Astrocyte of the cerebellum (primary cell): ENCODE results near the gene SRGAP2C.
"Not testable (repeated sequence)": the region's sequence is repeated elsewhere in the genome, so short reads cannot be mapped to it uniquely, and the experiment has no call there.

Experiments
- DNase-seq: peaks from one replicate; pipeline ENCODE4 v3.0.0-alpha.2; 2011; ENCODE audit warnings: low read depth
- H3K4me3 ChIP-seq: 2 replicates; pipeline ENCODE4 v1.5.1; 2011; ENCODE audit warnings: mild to moderate bottlenecking, low read depth, low read length, moderate library complexity
- in situ Hi-C: cut with HindIII; loops from 2 replicates; pipeline ENCODE4 v1.10.0; 2017; ENCODE audit warnings: low sequenced_read_pairs

Gene SRGAP2C

DNA sequence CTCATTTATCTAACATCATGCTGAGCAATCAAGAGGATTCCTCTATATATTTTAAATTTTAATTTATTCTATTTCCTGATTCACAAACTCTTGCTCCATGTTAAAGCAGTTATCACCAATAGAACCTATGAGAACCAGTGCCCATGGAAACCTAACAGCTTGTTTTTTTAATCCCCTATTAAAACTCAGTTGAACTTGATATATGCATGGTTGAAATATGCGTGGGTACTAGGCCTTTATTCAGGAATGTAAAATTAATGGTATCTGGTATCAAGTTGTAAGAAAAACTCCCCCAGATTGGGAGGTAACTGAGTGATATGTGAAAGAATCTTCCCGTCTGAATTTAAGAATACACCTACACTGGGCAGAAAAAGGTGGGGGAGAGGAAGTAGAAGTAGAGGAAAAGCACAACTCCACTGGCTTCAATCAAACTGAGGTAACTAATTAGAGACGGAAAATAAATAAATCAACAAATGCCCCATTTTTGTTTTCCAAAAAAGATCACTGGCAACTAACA is 16.6 kb upstream of the SRGAP2C start:
- in situ Hi-C loops, DNase-seq, H3K4me3 ChIP-seq: not testable (repeated sequence)

DNA sequence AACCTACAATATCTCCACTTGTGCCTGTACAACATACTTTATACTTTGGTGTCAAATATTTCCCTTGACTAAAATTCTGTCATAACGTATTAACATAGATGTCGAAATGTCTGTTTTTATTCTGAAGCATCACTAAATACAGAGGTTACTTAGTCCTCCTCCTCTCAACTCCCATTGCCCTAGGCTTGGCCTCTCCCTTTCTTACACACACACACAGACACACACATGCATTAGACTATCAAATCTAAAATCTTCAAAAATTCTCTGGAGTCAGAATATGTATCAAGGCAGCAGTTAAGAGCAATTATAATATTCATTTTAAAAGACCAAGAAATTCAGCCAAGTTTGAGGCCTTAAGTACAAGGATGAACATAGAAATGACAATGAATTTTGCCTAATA is 8.1 kb upstream of the SRGAP2C start:
- in situ Hi-C loops, DNase-seq, H3K4me3 ChIP-seq: not testable (repeated sequence)

DNA sequence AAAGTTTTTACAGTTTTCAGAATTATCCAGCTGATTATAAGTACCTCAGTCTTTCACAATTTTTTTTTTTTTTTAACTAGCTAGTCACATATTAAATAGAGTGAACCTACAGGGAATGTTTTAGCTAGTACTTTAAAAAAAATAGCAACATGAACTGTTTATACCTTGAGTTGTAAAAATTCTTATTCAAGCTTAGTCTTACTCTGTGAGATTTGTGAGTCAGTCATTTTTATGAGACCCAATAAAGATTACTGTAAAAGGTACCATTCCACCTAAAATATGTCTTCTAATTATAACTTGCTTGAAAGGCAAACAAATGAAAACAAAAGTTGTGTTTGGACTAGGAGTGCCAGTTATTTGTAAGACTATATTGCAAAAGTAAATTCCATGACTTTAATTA is 6.6 kb upstream of the SRGAP2C start:
- DNase-seq, H3K4me3 ChIP-seq, in situ Hi-C loops: not testable (repeated sequence)

- DNase-seq, in situ Hi-C loops: not testable (repeated sequence)
- peak overlapping the region; percentile 45 for H3K4me3 ChIP-seq
Observed at GRCh38 chr1:121183867-121184266, 908 bp upstream of the SRGAP2C start.

GRCh38 chr1:121185140-121185708 is 449 bp downstream of the SRGAP2C start:
- DNase-seq, in situ Hi-C loops: not testable (repeated sequence)
- H3K4me3 ChIP-seq, result peak overlapping the region; percentile 29

DNA sequence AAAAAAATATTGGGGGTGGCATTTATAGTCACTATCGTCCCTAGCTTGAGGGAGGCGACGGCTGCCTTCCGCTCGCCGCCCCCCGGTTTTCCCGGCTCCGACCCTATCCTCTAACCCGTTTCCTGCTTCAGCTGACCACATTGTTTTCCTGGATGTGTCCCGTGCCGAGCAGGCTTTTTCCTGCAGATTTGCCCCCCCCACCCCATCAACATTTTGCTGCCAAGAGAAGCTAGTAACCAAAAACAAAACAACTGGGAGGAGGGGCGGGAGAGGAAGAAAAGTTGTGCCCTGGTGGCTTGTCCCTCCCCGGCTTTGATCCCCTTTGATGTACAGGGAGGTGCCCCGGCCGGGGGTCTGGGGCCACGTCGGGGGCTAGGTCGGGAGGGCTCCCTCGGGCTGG is 1.4 kb downstream of the SRGAP2C start:
- in situ Hi-C loops, DNase-seq, H3K4me3 ChIP-seq: not testable (repeated sequence)

DNA sequence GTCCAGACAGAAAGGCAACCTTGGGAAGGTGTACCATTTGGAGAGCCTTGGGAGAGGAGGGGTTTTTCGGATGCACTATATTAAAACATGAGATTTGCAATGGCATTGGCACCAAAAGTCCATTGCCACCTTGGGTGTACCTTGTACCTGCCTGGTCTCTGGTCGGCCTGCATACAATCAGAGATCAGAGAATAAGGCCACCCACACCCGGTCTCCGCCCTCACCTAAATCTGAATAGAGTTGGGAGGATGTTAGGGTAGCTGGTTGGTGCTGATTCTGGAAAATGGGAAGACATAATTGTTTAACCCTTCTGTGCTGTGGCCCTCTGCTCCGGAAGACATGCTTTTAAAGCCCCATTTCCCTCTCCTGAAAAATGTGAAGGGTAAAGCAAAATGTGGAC is 3.1 kb downstream of the SRGAP2C start:
- peak overlapping the region; percentile 24 for H3K4me3 ChIP-seq
- in situ Hi-C loops, DNase-seq: not testable (repeated sequence)

DNA sequence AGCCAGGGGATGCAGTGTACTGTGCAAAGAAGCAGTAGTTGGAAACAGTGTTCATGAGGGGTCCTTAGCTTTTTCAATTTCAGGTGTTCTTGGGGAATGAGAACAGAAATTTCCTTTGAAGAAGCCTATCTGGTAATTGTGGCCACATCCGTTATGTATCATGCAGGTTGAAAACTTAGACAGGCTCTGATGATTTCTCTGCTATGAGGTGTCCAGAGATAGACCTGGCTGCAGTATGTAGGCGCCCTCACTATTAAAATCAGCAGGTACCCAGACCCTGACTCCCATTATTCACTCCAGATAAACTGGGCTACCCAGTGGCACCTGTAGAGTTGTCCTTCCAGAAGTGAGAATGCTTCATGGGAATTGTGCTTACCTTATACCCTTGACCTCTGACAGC is 7.7 kb downstream of the SRGAP2C start:
- DNase-seq, in situ Hi-C loops, H3K4me3 ChIP-seq: not testable (repeated sequence)

- DNase-seq, H3K4me3 ChIP-seq, in situ Hi-C loops: not testable (repeated sequence)
Observed at GRCh38 chr1:121197095-121197882, 12.5 kb downstream of the SRGAP2C start.

GRCh38 chr1:121199763-121200162 is 15.0 kb downstream of the SRGAP2C start:
- DNase-seq, in situ Hi-C loops, H3K4me3 ChIP-seq: not testable (repeated sequence)

GRCh38 chr1:121200232-121200631 is 15.5 kb downstream of the SRGAP2C start:
- DNase-seq, H3K4me3 ChIP-seq, in situ Hi-C loops: not testable (repeated sequence)

- not testable (repeated sequence) for DNase-seq
Observed at GRCh38 chr1:121200985-121201981, 16.5 kb downstream of the SRGAP2C start.

GRCh38 chr1:121202986-121203385 is 18.2 kb downstream of the SRGAP2C start:
- DNase-seq, in situ Hi-C loops, H3K4me3 ChIP-seq: not testable (repeated sequence)

More at GRCh38 chr1:121200985-121201981, 16.5 kb downstream of the SRGAP2C start:
- in situ Hi-C loops, H3K4me3 ChIP-seq: not testable (repeated sequence)

DNA sequence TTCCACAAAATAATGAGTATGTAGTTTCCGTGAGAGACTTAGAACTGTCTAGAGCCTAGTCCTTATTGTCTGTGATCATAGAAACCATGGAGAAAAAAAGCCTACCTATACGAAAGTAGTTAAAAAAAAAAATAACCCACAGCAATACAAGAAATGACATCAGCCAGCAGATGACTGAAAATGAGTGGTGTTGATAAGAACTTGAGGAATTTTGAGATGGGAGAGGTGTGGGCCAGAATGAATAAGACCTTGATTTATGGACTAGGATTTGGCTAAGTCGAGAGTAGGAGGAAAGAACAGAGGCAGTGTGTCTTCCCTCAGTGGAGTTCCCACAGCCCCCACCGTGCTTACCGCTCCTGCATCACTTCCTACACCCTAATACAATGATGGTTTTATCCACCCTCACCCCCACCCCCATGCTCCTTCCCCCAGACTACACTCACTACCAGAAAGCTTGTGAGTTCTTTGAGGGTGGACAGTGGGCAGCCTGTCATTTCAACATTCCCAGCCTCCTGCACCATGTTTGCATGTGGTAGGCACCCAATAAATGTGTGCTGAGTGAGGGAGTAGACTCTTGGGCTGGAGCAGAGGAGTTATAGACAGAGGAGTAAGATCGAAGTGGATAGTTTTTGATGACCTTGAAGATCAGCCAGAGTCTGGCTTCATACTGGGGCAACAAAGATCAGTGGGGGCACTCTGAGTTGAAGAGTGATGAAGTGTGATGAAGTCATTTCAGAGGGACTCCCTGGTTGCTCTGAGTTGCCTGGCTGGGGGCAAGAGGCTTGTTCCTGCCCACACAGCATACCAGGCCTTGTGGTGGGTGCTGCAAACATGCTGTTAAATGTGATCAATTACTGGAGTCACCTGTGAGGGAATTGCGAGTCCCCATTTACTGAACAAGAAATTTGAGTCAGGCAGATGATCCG is 21.3 kb downstream of the SRGAP2C start:
- in situ Hi-C loops, H3K4me3 ChIP-seq, DNase-seq: not testable (repeated sequence)

- in situ Hi-C loops, DNase-seq, H3K4me3 ChIP-seq: not testable (repeated sequence)
Observed at GRCh38 chr1:121207328-121207727, 22.6 kb downstream of the SRGAP2C start.

GRCh38 chr1:121208375-121208774 is 23.6 kb downstream of the SRGAP2C start:
- DNase-seq, H3K4me3 ChIP-seq, in situ Hi-C loops: not testable (repeated sequence)
